Right lobe of liver (tissue), 4 donors: Measurements from ENCODE around the gene ENOX2.

ENCODE experiments used
- POLR2A ChIP-seq: fragments of 450-650 bp; IDR thresholded peaks from one replicate; pipeline ENCODE4 v1.6.1; 2017; ENCODE audit warnings: antibody characterized with exemption, mild to moderate bottlenecking
- TF ChIP-seq, protein P1 (sequence below), 4 donors: fragments of 200-600 bp in 3 of 4; fragments of 450-650 bp in 1 of 4; IDR thresholded peaks; one replicate each; pipeline versions ENCODE4 v1.5.1 to v1.8.0; 2016 to 2022; ENCODE audit warnings: antibody characterized with exemption in 4 of 4, mild to moderate bottlenecking in 2 of 4
- donor health status: DM: no; HTN: no; CAD: no.
- donor health status: DM: no; HTN: no; CAD: no.
- donor health status: DM: no; HTN: yes; CAD: no.

DNA sequence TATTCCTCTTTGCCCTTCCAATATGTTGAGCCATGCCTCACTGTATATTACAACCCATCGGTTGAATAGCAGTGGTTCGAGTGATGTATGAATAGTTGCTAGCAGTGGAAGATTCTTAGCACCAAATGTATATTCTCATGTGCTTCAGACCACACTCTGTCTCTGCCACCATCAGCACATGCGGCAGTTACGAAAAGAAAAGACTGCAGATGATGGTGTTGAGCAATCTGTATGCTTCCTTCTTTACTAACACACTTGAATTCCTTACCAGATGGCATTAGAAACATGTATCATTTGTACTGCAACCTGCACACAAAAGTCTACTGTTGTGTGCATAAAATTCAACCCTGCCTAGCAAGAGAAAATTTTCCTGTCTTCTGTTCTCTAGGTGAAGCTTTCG is 214.6 kb downstream of the ENOX2 start:
- TF ChIP-seq, protein P1, sequence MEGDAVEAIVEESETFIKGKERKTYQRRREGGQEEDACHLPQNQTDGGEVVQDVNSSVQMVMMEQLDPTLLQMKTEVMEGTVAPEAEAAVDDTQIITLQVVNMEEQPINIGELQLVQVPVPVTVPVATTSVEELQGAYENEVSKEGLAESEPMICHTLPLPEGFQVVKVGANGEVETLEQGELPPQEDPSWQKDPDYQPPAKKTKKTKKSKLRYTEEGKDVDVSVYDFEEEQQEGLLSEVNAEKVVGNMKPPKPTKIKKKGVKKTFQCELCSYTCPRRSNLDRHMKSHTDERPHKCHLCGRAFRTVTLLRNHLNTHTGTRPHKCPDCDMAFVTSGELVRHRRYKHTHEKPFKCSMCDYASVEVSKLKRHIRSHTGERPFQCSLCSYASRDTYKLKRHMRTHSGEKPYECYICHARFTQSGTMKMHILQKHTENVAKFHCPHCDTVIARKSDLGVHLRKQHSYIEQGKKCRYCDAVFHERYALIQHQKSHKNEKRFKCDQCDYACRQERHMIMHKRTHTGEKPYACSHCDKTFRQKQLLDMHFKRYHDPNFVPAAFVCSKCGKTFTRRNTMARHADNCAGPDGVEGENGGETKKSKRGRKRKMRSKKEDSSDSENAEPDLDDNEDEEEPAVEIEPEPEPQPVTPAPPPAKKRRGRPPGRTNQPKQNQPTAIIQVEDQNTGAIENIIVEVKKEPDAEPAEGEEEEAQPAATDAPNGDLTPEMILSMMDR (IDR thresholded peaks at IDR 0.05) = no peak
- no peak for TF ChIP-seq POLR2A
